ENCODE data around the gene STK25.

The STK25 gene

GRCh38 chr2:241493092-241493491 lies 15.3 kb downstream of the STK25 start:
- no peak for DNase-seq (ENCODE audit: low read depth)

GRCh38 chr2:241492174-241492565 lies 16.2 kb downstream of the STK25 start:
- no peak for DNase-seq (ENCODE audit: low read depth)

- DNase-seq (ENCODE audit: low read depth): no peak
These were observed 16.7 kb downstream of the STK25 start for GRCh38 chr2:241491549-241492173.

- no peak for DNase-seq (ENCODE audit: low read depth)
These were observed 17.4 kb downstream of the STK25 start for GRCh38 chr2:241490825-241491506.

- DNase-seq (ENCODE audit: low read depth): no peak
These were observed 18.4 kb downstream of the STK25 start for GRCh38 chr2:241489733-241490680.

- no peak for DNase-seq (ENCODE audit: low read depth)
These were observed 19.3 kb downstream of the STK25 start for GRCh38 chr2:241489088-241489487.

GRCh38 chr2:241485172-241485911 lies 23.0 kb downstream of the STK25 start:
- no peak for DNase-seq (ENCODE audit: low read depth)

GRCh38 chr2:241483305-241483704 lies 25.1 kb downstream of the STK25 start:
- DNase-seq (ENCODE audit: low read depth): no peak

- no peak for DNase-seq (ENCODE audit: low read depth)
These were observed 26.0 kb downstream of the STK25 start for GRCh38 chr2:241482126-241482955.

GRCh38 chr2:241481687-241482086 lies 26.7 kb downstream of the STK25 start:
- no peak for DNase-seq (ENCODE audit: low read depth)

GRCh38 chr2:241479026-241479898 lies 29.1 kb downstream of the STK25 start:
- no peak for DNase-seq (ENCODE audit: low read depth)

GRCh38 chr2:241478166-241478565 lies 30.2 kb downstream of the STK25 start:
- no peak for DNase-seq (ENCODE audit: low read depth)

GRCh38 chr2:241475267-241475666 lies 33.1 kb downstream of the STK25 start:
- DNase-seq (ENCODE audit: low read depth): no peak

- DNase-seq (ENCODE audit: low read depth): no peak
These were observed 35.0 kb downstream of the STK25 start for GRCh38 chr2:241473399-241473798.

GRCh38 chr2:241469746-241470145 lies 38.6 kb downstream of the STK25 start:
- DNase-seq (ENCODE audit: low read depth): no peak

- no peak for DNase-seq (ENCODE audit: low read depth)
These were observed 40.0 kb downstream of the STK25 start for GRCh38 chr2:241468476-241468781.

GRCh38 chr2:241467777-241468475 lies 40.5 kb downstream of the STK25 start:
- no peak for DNase-seq (ENCODE audit: low read depth)

- no peak for DNase-seq (ENCODE audit: low read depth)
These were observed 42.2 kb downstream of the STK25 start for GRCh38 chr2:241466230-241466629.

- no peak for DNase-seq (ENCODE audit: low read depth)
These were observed 42.8 kb downstream of the STK25 start for GRCh38 chr2:241465543-241465942.
